ENCODE measurements around the gene SPINDOC. TPM values are rescaled to one million over a fixed set of nuclear protein-coding genes. Genes with fewer than 3 reads are reported as not detected.

The SPINDOC gene
- polyA plus RNA-seq, 4 donors: 28.4 to 37.0 (median 29.2) TPM

DNA sequence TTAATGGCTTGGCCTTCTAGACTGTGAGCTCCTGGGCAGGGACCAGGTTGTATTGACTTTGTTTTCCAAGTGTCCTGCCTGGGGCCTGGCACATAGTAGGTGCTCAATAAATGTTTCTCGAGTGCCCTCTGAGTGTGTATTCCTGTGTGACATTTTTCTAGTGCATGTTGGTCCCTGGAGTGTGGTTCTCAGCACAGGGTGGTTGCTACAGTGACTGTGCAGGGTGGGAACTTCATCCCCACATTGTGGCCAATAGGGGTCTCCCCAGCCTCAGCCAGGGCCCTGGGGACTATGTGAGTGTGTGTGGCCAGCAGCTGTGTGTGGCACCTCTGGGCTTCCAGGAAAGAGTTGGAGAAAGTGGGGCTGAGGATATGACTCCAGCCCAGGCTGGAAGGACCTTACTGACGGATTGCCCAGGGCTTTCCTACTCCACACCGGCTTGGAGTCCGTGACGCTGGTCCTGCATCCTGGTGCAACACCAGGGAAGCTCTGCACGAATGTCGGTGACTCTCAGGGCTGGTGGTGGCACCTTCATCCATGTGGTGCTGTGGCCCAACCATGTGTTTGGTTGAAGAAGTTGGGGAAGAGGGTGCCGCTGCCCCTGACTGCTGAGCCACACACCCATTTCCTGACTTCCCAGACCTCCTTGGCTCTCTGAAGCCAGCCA lies 16.7 kb downstream of the SPINDOC start:
- no peak for DNase-seq (ENCODE audit: low read depth in 4 of 4, low spot score in 3 of 4)

DNA sequence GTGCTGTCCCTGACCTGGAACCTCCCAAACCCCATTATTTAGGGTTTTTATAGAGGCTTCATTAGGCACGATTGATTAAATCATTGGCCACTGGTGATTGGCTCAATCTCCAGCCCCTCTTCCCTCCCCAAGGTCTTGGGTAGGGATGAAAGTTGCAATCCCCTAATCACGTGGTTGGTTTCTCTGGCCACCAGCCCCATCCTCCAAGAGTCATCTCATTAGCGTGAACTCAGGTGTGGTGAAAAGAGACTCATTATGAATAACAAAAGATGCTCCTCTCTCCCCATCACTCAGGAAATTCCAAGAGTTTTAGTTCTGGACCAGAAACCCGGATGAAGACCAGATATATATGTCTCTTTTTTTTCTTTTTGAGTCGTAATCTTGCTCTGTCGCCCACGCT lies 18.1 kb downstream of the SPINDOC start:
- no peak for DNase-seq (ENCODE audit: low read depth in 4 of 4, low spot score in 3 of 4)

DNA sequence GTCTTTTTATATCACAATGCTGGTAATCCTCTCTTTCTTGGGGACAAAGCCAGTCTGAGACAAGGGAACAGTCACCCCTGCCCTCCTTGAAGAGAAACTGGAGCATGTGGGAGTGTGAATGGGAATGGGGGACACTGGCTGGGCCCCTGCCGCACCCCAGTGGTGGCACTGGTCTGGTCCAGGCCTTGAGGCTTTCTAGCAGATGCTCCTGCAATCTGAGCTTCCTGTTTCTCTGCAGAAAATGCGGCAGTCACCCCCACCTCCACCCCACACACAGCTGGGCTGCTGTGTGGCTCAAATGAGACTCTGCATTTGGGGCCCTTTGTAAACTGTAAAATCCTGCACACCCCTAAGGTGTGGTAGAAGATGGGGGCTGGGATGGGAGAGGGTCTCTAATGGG lies 19.1 kb downstream of the SPINDOC start:
- no peak for DNase-seq (ENCODE audit: low read depth in 4 of 4, low spot score in 3 of 4)

DNA sequence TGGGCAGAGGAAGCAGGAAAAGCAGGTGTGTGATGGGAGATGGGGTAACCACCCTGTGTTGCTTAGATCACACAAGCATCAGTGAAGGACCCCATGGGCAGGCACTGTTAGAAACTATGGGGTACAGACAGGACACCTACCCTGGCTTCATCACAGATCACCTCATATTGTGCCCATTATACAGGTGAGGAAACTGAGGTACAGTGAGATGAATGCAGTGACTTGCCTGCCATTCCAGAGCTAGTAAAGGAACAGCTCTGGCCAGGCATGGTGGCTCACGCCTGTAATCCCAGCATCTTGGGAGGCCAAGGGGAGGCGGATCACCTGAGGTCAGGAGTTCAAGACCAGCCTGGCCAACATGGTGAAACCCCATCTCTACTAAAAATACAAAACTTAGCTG lies 19.8 kb downstream of the SPINDOC start:
- no peak for DNase-seq (ENCODE audit: low read depth in 4 of 4, low spot score in 3 of 4)

DNA sequence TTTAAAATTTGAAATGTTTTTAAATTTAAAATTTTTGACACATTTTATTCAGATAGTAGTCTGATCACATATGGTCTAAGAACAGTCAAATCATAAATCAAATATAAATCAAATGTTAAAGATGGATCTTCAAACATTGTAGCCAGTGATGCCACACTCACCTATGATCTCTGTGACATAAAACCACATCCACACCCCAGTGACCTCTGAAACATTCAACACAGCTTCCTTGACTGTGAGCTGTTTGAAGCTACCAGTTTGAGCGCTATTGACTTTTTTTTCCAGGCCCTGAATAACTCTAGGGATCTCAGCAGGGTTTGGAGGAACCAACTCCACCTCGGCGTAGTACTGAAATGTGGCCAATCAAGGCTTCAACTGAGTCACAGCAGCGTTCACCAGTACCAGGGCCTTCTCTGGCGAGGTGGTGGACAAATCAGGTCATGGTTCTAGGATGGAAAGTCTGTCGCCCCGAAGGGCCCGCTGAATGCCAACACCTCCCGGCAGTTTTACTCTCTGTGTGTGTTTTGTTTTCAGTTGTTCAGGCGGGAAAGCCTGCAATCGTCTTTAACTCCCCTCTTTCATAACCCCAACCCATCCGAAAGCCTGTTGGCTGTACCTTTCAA lies 21.4 kb downstream of the SPINDOC start:
- DNase-seq (ENCODE audit: low read depth in 4 of 4, low spot score in 3 of 4): no peak

DNA sequence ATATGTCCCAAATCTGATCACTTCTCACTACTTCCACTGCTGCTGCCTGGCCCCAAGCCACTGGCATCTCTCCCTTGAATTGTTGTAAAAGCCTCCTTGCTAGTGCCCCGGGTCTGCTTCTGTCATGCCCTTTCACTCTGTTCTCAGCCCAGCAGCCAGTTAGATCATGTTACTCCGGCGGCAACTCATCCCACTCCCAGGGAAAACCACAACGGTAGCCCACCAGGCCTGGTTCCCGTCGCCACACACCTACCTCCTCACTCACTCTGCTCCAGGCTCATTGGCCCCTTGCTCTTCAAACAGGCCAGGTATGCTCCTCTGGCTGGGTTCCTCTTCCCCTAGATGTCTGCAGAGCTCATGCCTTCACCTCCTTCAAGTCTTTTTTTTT lies 21.9 kb downstream of the SPINDOC start:
- no peak for DNase-seq (ENCODE audit: low read depth in 4 of 4, low spot score in 3 of 4)

DNA sequence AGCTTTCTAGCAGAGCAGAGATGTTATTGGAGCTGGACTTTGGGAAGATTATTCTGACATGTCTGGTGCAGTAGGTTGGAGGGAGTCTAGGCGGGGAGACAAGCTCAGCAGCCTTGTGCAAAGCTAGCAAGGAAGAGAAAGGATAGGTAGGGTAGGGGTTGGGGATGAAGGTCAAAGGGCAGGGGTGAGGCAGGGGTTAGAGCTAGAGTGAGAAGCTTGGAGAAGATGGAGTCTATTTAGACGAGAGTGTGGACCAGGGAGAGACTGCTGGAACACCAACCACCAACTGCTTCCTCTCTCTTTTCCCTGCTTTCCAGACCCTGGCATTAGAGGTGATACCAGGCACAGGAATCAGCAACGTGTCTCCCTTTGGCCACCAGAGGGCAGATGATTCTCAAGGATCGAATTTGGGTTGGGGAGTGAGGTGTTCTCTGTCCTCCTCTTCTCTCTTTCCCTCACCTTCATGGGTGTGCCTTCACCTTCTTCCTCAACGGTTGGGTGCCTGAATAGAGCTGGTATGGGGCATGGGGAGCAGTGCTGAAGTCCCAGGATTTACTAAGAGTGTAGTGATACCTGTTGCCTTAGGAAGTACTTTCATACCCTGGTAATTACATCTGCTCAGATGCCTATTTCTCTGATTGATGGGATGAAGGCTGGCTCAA lies 23.9 kb downstream of the SPINDOC start:
- peak in 1 of 4 donors; percentile 67 for DNase-seq (ENCODE audit: low read depth in 4 of 4, low spot score in 3 of 4)

DNA sequence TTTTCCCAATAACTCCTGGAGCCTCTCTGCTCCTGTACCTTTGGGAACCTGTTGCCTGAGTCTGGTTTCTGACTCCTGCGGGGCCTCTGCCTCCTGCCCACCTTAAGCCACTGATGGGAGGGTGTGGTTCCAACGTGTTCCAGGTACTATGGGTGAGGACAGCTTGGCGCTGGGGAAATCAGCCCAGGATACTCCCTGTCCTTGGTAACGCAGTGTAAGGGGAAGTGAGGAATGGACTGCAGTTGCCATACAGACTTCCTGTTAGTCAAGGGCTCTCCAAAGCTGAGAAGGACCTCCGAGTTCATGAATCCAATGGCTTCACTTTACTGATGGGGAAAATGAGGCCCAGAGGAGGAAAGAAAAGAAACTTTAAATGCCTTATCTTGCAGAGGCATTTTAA lies 24.5 kb downstream of the SPINDOC start:
- no peak for DNase-seq (ENCODE audit: low read depth in 4 of 4, low spot score in 3 of 4)

DNA sequence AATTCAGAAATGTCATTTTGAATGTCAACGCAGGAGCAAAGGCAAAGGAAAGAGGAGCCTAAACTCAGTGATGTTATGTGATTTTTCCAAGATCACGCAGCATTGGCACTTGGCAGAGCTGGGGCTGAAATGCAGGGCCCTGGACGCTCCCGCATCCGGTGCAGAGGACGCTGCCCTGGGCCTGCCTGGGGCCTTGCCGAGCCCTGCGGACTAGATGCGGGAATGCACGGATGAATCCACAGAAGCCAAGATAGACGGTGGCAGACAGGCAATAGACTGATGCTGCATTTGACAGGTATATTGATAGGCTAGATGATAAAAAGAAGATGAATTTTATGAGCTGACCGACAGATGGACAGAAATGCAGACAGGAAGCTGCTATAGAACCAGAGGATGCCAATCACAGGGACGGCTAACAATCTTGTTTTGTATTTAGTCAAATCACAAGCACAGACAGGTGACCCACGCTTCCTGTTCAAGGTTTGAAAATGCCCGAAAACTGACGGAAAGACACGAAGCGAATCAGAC lies 25.0 kb downstream of the SPINDOC start:
- DNase-seq (ENCODE audit: low read depth in 4 of 4, low spot score in 3 of 4): no peak

DNA sequence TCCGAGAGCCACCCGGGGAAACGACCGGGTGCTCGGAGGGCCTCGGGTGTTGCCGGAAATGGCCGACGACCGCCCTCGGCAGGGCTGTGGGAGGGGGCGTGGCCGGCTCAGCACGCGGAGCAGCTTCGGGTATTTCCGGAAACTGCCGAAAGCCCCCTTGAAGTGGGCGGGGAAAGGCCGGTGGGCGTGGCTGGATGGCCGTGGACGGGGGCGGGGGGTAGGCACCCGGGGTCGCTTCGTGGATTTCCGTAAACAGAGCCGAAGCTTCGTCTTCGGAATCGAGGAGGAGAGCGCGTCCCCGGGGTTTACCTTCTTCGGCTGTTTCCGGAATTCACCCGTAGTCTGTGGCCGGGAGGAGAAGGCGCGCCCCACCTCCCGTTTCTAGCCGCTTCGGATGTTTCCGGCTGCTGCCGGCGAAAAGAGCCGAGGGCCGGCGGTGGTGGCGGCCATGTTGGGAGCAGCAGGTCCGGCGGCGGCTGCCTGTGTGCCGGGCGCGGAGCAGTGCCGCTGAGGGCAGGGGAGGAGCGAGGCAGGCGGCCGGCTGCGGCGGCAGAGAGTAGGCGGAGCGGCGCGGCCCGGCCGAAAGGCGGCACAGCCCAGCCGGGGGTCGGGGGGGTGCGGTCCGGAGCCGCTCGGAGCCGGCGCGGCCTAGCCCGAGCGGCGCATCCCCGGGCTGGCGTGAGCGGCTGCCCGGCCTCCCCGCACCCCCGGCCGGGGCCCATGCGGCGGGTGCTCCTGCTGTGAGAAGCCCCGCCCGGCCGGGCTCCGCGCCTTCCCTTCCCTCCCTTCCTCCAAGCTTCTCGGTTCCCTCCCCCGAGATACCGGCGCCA lies 25.6 kb downstream of the SPINDOC start, which contains the start of gene MARK2:
Gene MARK2 (plus strand): TSS at position 433 of the 830 bp plus-strand sequence. CDS start 397 bp downstream, at position 830.
- DNase-seq (ENCODE audit: low read depth in 4 of 4, low spot score in 3 of 4): peak; percentile 96 to 100 (median 98)

DNA sequence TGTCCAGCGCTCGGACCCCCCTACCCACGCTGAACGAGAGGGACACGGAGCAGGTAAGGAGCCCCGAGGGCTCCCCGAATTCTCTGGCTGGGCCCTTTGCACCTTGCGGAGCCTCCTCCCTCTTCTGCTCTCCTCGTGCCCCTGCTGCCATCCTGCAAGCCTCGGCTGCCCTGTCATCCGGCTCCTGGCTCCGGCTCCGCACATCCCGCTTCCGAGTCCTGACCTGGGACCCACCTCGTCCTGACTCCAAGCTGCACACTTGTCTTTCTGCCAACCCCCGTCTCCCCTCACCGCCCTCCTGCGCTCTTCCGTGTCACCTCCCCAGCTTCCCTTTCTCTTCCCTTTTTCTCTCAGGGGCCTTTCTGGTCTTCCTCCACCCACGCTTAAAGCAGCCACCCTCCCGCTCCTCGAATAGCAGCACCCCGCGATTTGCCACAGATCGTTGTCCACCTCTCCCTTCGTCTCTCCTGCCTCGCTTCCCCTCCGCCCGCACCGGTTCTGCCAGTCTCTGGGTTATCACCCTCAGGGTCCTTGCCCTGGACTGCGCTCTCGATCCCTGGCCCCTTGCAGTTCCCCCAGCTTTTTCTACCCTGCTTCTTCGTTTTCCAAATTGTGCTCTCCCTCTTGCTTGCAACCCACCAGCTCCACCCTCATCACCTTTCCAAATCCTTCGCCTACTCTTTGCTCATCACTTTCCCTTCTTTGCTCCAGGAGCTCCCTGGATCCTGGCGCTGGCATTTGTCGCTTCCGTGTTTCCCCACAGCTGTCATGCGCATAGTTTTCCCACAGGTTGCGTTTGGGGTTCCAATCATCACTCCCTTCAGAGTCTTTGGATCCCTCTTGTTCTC lies 26.5 kb downstream of the SPINDOC start:
- DNase-seq (ENCODE audit: low read depth in 4 of 4, low spot score in 3 of 4): no peak

DNA sequence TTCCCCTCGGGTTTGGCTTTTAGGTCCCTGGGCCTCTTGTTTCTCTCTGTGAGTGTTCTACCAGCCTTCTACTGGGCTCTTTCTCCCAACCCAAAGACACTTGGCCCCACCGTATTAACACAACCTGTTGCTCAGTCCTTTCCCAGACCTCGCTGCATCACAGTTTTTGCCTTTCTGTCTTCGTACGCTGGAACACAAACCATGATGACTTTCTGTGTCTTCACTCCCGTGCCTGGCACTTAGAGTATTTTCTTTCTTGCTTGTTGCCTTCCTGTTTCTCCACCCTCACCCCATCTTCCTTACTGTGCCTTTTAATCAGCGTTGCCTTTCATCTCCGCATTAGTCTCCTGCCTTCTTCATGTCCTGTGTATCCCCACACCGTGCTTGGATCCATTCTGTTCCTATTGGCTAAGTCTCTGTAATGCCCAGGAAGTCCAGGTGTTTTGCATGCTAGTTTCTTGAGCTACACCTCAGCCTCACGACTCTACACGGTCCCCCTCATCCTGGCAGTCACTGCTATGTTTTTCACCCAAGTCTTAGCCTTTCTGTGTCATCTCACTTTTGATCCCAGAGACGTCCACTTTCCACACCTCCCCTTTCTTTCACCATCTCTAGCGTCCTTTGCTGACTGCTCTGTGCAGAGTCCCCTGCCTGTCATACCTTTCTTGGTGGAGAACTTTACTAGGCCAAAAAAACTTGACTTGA lies 27.3 kb downstream of the SPINDOC start:
- no peak for DNase-seq (ENCODE audit: low read depth in 4 of 4, low spot score in 3 of 4)

DNA sequence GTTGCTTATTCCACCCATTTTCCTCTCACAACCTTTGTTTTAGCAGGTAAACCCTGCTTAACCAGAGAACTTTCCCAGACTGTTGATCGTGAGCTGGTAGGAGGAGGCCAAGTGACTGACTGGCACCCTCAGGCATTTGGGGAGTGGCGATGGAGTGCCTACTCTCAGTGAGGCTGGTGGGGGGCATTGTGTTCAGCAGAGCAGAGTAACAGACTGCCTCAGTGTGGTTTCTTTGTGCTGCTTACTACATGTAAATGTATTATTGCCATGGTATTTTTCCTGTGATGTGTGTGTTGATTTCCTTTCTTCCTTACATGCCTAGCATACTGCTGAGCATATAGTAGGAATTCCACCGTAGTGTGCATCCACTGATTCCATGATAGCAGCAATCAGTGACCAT lies 28.3 kb downstream of the SPINDOC start:
- DNase-seq (ENCODE audit: low read depth in 4 of 4, low spot score in 3 of 4): no peak

DNA sequence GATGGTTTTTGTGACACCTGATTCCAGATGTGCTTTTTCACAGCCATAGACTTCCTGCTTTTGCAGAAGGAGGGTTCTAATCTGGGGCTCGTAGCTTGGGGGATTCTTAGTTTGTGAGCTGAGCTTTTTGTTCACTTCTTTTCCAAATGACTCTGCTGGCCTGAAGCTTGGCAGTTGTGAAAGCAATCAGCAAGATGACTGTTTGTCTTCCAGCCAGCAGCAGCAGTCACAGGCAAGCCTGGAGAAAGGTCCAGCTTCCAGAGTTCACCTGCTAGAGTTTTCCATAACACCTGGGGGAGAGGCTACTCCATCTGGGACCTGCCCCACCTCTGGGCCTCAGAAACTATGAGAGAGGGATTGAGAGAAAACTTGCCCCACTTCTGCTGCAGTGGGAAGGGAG lies 29.8 kb downstream of the SPINDOC start:
- DNase-seq (ENCODE audit: low read depth in 4 of 4, low spot score in 3 of 4): no peak

DNA sequence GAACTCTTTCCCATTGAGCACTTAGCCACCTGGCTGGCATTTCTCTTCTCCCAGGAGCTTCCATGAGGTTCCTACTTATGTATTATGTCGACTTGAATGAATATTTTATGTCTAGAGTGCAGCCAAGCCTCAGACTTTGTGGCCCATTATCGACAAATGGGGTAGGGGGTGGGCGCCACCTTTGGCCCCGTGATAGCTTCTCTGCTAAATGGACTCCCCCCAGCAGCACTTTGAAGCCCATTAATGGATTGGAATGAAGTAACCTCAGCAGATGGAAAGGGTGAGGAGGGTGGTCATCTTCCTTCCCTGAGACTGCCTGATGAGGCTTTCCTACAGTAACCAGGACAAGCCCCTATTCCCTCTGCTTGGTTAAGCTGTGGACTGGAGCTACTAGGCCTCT lies 31.6 kb downstream of the SPINDOC start:
- no peak for DNase-seq (ENCODE audit: low read depth in 4 of 4, low spot score in 3 of 4)

DNA sequence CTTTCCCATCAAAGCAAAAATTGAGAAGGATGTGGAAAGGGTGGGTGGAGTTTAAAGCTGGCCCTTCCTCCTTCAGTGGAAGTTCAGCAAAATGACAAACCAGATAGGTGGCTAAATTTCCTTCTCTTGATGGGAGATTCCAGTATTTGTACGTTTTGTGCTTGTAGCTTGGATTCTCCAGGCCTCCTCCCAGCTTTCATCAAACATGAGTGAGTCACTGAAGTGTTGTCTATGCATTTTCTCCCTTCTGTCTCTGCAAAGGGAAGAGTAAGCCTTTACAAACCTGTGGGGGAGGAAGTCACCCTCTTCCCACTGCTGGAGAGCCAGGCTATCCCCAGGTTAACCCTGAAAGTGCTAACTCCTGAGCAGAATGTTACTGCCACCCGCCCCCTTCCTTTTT lies 32.0 kb downstream of the SPINDOC start:
- no peak for DNase-seq (ENCODE audit: low read depth in 4 of 4, low spot score in 3 of 4)

DNA sequence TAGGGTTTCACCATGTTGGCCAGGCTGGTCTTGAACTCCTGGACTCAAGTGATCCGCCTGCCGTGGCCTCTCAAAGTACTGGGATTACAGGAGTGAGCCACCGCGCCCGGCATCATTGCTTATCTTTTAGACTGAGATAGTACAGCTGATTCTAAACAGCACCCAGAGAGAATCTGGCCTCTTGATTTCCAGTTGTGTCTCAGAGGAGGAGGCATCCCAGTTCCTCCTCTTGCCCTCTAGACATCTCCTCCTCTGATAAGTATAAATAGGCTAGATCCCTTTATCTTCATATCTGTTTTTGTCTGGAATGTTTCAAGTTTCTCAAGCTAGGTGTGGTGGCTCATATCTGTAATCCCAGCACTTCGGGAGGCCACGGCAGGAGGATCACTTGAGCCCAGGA lies 32.7 kb downstream of the SPINDOC start:
- DNase-seq (ENCODE audit: low read depth in 4 of 4, low spot score in 3 of 4): no peak

DNA sequence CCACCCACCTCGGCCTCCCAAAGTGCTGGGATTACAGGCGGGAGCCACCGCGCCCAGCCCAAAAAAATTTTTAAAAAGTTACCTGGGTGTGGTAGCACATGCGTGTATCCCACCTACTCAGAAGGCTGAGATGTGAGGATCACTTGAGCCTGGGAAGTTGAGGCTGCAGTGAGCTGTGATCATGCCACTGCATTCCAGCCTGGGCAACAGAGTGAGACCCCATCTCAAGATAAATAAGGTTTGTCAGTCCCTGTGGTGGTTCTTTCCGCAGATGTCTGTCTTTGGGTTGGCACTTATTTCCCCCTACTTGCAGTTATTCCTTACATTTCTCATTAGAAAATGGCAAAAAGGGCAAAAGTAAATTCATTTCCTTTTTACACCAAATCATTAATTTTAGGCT lies 33.6 kb downstream of the SPINDOC start:
- DNase-seq (ENCODE audit: low read depth in 4 of 4, low spot score in 3 of 4): no peak

DNA sequence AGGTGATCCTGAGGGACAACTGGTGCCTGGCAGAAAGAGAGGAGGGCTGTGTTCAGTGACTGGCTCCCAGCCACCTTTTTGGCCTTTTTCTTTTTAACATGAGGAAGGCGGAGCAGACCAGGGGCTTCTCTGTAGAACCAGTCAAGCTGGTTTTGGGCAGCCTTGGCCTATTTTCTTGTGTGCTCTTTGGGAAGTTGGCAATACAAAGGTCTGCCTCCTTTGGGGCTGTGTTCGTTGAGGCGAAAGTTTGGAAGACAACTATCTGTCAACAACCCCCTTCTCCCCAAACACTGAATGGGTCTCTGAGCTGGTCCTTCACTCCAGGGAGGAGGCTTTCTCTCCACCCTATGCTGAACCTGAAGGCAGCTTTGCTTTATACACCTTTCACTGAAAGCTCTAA lies 34.1 kb downstream of the SPINDOC start:
- no peak for DNase-seq (ENCODE audit: low read depth in 4 of 4, low spot score in 3 of 4)

All from right renal pelvis (tissue), 4 donors.